ENCODE measurements around the gene MAEA. TPM values are rescaled to one million over a fixed set of nuclear protein-coding genes. Genes with fewer than 3 reads are reported as not detected.
"Not testable (repeated sequence)": the region's sequence is repeated elsewhere in the genome, so short reads cannot be mapped to it uniquely, and the experiment has no call there.

The MAEA gene
- total RNA-seq, 1 experiment from 2014 or later, result 127 TPM

DNA sequence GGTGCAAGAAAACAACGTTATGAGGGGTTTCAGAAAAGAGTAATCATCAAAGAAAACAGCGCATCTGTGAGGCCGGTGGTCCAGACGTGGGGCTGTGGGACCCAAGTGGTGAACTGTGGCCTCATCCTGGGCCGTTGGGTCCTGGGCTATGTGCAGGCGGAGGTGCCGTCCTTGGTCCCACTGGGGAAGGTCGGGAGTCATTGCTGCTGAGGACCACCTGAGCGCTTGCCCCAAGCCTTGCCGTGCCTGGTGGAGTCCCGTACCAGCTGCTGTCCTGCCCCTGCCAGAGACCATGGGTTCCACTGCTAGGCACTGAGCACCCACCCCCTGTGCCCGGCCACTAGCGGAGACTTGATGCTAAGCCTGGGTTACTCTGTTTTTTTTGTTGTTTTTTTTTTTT lies 31.8 kb downstream of the MAEA start:
- DNase-seq (ENCODE audit: low spot score), result no peak

DNA sequence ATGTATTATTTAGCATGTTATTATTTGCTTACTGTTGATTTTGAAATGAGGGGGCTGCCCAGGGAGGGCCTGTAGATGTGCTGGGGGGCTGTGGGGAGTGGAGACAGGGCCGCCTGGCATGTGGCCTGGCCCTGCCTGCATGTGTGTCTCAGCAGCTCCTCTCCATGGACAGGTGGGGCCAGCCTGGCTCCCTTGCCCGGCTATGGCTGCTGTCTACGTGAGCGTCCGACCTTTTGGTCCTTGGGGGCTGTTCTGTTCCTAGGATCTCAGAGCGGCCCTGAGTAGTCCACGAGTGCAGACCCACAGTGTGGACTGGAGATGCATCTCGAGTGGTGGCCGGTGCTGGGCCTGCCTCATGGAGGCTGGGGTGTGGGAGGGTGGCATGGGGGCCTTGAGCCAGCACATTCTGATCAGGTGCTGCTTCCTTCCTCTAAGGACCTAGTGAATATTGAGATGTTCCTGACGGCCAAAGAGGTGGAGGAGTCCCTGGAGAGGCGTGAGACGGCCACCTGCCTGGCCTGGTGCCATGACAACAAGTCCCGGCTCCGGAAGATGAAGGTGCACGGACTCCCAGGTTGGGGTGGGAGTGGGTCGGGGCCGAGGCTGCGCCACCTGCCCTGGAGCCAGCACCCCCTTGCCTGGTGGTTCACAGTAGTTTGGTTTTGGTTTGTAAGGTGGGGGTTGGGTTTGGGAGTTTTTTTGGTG lies 32.4 kb downstream of the MAEA start:
- no peak for DNase-seq (ENCODE audit: low spot score)

DNA sequence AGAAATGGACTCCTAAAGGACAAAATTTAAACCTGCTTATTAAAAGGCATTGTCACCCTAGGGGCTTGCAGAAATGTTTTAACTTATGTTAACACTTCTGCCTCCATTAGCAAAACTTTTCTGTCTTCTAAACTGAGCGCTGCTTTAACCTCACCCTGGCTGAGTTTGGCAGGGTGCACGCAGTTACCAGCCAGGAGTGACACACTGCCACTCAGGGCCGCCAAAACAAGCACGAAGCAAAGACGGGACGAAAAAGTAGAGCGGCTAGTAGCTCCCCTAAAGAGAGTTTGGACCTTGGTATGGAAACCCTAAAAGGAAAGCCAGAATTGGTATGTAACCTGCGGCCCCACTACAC lies 33.6 kb downstream of the MAEA start:
- no peak for DNase-seq (ENCODE audit: low spot score)

DNA sequence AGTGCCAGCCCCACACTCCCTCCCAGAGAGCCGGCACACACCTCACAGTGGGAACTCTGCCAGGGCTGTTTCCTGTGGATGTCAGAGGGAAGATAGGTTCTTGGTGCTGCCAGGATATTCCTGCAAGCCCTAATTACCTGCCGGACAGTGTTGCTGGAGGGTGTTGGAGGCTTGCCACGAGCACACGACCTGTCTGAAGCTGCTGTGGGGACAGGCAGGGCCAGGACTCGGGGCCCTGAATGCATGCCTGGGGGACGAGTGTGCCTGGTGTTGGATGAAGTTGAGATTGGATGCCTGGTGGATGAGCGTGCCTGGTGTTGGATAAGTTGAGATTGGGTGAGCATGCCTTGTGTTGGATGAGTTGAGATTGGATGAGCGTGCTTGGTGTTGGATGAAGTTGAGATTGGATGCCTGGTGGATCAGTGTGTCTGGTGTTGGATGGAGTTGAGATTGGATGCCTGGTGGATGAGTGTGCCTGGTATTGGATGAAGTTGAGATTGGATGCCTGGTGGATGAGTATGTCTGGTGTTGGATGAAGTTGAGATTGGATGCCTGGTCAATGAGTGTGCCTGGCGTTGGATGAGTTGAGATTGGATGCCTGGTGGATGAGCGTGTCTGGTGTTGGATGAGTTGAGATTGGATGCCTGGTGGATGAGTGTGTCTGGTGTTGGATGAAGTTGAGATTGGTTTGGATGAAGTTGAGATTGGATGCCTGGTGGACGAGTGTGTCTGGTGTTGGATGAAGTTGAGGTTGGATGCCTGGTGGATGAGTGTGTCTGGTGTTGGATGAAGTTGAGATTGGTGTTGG lies 34.1 kb downstream of the MAEA start:
- no peak for DNase-seq (ENCODE audit: low spot score)

DNA sequence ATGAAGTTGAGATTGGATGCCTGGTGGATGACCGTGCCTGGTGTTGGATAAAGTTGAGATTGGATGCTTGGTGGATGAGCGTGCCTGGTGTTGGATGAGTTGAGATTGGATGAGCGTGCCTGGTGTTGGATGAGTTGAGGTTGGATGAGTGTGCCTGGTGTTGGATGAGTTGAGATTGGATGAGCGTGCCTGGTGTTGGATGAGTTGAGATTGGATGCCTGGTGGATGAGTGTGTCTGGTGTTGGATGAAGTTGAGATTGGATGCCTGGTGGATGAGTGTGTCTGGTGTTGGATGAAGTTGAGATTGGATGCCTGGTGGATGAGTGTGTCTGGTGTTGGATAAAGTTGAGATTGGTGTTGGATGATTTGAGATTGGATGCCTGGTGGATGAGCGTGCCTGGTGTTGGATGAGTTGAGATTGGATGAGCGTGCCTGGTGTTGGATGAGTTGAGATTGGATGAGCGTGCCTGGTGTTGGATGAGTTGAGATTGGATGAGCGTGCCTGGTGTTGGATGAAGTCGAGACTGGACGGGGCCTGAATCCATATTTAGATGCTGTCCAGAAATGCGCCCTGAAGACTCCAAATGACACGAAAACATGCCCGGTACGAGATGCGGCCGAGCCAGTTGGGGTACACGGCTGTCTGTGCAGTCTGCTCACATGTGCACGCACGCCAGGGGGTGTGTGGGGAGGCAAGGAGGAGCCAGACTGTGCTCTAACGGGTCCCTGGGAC lies 34.9 kb downstream of the MAEA start:
- not testable (repeated sequence) for DNase-seq (ENCODE audit: low spot score)

DNA sequence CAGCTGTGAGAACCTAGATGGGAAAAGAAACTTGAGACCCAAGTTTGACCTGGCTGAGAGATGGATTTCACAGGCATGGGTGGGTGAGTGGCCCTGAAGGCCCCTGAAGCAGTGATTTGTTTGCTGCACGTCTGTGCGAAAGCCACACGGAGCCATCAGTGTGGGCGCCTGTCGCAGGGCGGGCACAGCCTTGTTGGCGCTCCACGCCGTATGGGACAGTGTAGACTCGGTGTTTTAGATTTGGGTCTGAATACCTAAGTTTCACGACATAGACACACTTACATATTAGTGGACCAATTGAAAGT lies 35.4 kb downstream of the MAEA start:
- no peak for DNase-seq (ENCODE audit: low spot score)

DNA sequence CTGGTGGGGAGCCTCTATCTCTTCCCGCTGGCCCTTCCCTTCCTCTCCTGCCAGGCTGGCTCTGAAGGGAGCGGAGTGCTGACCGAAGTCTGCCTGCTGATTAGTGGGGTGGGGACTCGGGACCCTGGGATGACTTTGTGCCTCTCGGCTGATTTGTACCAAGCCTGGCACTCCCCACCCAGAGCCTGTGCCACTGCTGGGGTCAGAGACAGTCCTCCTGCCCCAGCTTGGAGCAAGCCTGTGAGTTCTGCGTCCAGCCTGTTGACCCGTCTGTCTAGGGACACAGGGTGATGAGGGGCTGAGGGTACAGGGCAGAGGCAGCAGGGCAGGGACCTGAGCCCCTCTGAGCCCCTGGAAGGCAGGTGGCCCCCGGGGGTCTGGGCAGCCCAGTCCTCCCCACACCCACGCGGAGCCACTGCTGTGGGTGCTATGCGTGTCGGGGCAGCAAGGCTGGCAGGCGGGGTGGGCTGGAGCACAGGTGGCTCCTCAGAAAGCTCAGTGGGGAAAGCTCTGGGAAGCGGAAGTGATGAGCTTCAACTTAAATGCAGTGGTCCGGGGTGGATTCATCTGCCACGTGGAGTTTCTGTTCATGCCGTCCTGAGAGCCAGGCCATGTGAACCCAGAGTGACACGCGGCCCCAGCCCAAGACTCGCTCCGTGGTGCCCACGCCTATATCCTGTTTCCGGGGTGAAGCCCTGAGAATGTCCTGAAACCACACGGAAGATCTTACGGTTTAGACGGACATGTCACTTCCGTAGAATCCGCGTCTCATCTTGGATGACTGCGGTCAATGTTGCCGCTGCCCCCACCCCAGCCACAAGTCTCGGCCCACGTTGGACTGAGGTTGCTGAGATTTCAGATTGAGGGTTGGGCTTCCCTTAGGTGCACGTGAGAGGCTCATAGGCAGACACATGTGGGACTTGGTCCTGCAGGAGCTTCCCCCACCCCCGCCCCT lies 36.3 kb downstream of the MAEA start:
- DNase-seq (ENCODE audit: low spot score), result no peak

DNA sequence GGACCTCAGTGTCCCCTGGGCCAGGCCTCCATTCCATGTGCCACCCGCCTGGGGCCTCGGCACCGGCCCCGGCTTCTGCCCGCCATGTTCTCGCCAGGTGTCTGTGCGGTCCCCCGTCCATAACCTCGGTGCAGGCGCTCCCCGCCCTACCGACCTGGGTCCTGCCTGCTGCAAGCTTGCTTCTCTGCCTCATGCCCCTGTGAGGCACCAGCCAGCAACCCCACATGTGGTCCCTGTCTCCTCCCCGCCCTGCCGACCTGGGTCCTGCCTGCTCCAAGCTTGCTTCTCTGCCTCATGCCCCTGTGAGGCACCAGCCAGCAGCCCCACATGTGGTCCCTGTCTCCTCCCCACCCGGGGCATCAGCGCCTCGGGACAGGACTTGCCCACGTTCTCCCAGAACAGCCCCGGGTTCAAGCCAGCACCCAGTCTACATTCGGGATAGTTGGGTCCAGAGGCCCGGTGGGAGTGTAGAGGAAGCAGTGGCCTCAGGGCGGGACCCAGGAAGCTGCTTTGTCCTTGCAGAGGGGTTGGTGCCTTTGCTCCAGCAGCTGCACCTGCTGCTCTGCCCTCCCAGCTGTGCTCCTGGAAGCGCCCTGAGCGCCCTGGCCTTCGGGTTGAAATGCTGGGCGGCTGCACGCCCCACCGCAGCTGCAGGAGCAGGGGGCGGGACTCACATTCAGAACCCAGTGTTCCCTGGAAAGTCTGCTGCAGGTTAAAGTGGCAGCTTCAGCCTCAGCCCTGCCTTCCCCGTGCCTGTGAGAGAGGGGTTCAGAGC lies 37.2 kb downstream of the MAEA start:
- DNase-seq (ENCODE audit: low spot score), result peak; percentile 28

DNA sequence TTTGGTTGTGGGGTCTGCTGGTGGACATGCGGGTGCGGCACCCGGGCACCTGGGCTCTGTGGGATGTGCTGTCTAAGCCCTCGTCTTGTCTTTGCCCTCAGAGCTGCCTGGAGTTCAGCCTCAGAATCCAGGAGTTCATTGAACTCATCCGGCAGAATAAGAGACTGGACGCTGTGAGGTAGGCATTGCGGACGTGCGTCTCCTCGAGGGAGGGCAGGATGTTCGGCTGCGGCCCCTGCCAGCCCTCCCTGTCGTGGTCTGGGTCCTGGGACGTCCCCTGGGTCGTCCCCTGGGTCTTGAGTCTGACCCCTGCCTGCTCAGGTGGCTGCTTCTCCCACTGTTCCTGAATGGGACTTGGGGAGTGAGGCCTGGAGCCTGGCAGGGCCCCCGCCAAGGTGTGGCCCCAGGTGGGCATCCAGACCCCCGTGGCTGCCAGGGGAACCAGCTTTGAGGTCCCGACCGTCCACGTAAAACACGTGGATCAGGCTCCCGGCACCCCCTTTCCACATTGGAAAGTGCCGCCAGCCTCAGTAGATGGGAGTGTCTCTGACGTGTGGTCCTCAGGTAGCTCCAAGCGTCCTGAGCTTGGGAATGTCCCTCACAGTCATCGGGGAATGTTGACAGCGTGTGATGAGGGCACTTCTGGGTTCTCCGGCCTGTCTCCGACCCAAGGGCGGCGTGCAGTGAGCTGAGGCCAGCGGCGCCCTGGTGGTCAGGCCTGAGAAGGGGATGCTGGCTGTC lies 38.0 kb downstream of the MAEA start:
- no peak for DNase-seq (ENCODE audit: low spot score)

DNA sequence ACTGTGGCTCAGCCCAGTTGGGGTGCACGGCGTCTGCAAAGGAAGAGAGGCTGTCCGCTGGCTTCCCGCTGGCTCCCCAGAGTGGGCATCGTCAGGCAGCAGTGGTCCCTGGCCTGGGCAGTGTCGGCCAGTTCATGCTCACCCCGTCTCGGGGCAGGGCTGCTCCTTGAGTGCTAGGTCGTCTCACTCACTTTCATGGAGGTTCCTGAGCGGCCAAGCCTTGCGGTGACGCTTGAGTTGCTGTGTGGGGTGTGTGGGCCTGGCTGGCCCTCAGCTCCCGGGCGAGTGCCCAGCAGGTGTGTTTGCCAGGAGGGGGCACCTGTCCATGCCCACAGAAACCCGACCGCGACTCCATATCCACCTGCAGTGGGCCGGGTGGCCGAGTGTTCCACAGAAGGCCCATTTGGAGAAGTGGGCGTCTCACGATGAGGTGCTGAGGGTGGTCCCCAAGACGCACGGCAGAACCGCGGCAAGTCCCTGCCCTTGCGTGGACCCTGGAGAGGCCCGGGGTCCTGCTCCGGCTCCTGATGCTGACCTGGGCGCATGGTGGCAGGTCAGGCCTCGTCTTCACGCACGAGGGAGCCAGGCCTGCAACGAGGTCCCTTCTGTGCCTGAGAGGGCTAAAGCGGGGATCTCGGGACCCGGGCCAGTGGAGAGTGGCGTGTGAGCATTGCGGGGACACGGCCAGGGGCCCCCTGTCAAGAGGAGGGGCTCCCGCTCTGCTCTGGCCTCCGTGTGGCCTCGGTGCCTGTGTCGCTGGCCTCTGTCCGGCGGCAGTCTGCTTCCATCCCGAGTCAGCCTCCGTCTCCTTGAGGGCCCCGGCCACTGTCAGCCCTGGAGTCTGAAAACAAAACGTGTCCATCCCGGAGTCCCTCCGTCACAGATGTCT lies 38.8 kb downstream of the MAEA start:
- no peak for DNase-seq (ENCODE audit: low spot score)

DNA sequence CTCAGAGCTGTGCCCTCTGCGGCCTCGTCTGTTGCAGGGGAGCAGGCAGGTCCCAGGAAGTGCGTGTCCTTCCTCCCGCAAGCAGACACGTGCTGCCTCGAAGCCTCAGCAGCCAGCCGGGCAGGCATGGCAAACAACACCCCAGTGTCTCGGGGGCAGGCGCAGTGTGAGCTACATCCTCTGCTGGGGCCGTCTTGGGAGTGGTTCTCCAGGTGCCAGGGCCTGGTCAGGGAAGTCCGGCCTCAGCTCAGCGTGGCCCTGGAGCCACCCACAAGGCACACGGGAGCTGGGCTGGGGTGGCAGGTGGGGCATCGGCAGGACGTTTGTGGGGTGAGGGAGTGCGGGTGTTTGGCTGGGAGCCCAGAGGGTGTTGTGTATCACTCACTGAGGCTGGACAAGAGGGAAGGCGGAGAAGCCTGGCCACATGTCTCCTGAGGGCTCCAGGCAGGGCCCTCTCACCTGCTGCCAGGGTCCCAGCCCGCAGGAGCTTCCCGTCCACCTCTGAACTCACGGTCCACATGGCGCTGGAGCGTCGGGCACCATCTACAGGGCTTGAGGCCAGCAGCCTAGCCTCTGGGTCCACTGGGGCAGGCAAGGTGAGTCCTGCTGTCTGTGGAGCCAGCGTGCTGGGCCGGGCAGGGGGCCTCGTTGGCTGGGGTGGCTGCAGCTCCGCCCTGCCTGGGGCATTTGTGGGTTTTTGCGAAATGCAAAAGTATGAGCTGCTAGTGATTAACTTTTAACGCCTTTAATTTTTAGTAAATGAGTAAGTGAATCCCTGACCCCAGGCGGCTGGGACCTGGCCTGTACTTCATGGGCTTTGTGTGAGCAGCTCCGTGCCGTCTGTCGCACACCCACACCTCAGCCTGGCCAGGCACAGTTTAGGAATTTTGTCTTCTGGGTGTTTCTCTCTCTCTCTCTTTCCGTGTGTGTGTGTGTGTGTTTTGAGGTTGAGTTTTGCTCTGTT lies 40.0 kb downstream of the MAEA start:
- DNase-seq (ENCODE audit: low spot score), result peak; percentile 88

DNA sequence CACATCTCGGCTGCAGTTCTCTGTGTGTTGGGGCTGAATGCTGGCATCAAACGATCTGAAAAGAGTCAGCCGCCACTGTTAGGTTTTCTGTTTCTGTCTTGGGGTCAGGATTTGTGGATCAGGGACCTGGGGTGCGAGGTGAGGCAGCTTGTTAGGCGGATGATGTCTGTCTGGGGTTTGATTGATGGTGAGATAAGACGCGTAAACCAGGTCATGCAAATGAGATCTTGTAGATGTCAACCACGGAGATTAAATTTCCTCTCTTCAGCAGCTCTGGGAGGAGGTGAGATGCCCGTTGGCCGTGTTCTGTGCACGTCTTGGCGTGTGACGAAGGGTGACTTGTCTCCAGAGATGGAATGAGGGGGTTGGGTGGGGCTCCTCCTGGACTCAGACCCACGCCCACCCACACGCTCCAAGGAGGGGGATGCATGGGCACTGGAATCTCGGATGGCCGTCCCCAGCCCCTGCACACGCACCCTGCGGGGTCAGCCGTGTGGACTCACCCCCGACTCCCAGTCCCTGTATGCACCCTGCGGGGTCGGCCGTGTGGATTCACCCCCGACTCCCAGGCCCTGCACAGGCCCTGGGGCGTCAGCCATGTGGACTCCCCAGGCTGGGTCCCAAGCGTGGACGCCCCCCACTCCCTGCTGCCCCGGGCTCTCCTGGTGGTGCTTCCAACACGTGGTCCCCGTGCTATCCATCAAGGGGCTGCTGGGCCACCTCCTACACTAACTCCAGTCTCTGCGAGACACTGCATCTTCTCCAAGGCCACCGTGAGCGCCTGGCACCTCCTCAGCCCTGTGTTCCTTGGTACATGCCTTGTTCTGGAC lies 41.3 kb downstream of the MAEA start:
- no peak for DNase-seq (ENCODE audit: low spot score)

DNA sequence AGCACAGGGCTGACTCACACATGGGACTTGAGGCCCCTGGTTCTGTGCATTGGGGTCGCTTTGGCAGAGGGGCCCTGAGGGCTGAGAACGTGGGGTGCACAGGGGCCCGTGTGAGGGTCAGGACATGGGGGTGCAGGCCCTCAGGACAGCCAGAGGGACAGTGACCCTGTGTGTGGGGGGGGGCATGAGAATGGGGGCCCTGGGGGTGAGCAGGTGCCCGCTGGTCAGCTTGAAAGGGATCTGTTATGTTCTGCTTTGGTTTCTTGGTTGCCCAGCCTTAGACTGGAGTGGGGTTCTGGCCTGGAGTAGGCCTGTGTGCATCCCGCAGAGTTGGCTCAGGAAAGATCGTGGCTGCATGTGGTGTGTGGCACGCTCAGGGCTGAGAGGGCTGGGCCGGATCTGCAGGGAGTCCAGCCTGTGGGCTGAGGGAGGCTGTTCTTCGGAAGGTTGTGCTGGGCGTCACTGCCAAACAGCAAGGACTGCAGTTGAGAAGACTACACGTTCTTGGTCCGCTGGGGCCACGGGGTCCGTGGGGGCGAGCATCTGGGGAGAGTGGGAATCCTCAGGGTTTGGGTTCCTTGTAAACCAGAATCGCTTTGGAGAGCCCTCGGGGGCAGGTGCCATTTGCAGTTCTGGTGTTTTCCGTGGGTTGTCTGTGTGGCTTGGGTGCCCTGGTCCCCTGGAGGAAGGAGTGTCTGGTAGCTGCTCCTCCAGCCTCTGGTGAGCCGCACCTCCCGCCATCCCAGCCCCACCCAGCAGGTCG lies 42.1 kb downstream of the MAEA start:
- no peak for DNase-seq (ENCODE audit: low spot score)

DNA sequence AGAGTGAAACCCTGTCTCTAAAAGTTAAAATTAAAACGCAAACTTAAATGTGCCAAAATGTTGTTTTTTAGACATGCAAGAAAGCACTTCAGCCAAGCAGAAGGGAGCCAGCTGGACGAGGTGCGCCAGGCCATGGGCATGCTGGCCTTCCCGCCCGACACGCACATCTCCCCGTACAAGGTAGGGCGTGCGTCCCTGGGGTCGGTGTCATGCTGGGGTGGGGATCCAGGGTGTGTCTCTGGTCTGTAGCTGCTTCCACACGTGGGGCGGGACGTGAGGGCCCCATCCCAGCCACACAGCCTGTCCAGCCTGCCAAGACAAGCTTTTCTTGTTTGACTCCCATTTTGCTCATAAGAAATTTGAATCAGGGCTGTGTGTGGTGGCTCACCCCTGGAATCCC lies 43.0 kb downstream of the MAEA start:
- no peak for DNase-seq (ENCODE audit: low spot score)

DNA sequence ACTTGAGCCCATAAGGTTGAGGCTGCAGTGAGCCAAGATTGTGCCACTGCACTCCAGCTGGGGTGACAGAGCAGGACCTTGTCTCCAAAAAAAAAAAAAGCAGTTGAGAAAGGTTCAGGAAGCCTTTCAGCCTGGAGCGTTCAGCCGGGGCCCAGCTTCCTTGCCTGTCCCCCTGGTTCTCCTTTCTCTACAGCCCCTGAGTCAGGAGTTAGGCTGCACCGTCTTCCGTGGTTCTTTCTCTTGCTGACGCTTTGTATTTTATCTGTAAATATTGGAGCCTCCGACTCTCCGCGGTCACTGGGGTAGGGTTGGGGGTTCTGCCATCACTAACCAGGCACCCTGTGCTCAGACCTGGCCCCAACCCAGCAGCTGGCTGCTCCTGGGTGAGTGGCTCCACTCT lies 43.6 kb downstream of the MAEA start:
- DNase-seq (ENCODE audit: low spot score), result no peak
